Measurements from ENCODE around the gene TTC28.

TTC28 gene

GRCh38 chr22:28426346-28427132 is 253.1 kb downstream of the TTC28 start:
- Histone ChIP-seq H2AFZ (ENCODE audit: low read length) (no peak overlapping the region), H3K79me2 (ENCODE audit: insufficient read depth, low read length) (peaks cover 98% of the 10 kb centered on the region), H3F3A (ENCODE audit: low read depth) (no peaks in the 10 kb centered on the region), H3K4me2 (ENCODE audit: low read depth, low read length, poor library complexity, severe bottlenecking) (peak overlapping the region; percentile 11), H3K27me3 (ENCODE audit: insufficient read depth, low read length, poor library complexity, severe bottlenecking) (no peaks in the 10 kb centered on the region), H3K9me2 (replicated peaks; ENCODE audit: low read depth, low read length) (no peaks in the 10 kb centered on the region), H3K9me3 (ENCODE audit: insufficient read depth, low read depth, low read length) (no peaks in the 10 kb centered on the region), H3K9ac (ENCODE audit: low read depth, low read length, poor library complexity, severe bottlenecking) (no peak overlapping the region), H3K4me1 (ENCODE audit: insufficient read depth, low read length, poor library complexity, severe bottlenecking) (peaks cover 25% of the 10 kb centered on the region), H4K20me1 (ENCODE audit: insufficient read depth, low read length, poor library complexity, severe bottlenecking) (peaks cover 78% of the 10 kb centered on the region), H3K4me3 (ENCODE audit: low read length, poor library complexity, severe bottlenecking) (no peak overlapping the region), H3K36me3 (ENCODE audit: insufficient read depth, low read length) (no peaks in the 10 kb centered on the region)
- TF ChIP-seq CTCF (conservative IDR thresholded peaks at IDR 0.05; ENCODE audit: low read length) (no peak), EZH2phosphoT487 (IDR thresholded peaks at IDR 0.05; ENCODE audit: borderline replicate concordance) (no peak)

GRCh38 chr22:28425211-28425610 is 254.4 kb downstream of the TTC28 start:
- Histone ChIP-seq H3K4me2 (ENCODE audit: low read depth, low read length, poor library complexity, severe bottlenecking) (no peak overlapping the region), H2AFZ (ENCODE audit: low read length) (no peak overlapping the region), H3K9me3 (ENCODE audit: insufficient read depth, low read depth, low read length) (no peaks in the 10 kb centered on the region), H3K27me3 (ENCODE audit: insufficient read depth, low read length, poor library complexity, severe bottlenecking) (no peaks in the 10 kb centered on the region), H3K9ac (ENCODE audit: low read depth, low read length, poor library complexity, severe bottlenecking) (no peak overlapping the region), H3K4me1 (ENCODE audit: insufficient read depth, low read length, poor library complexity, severe bottlenecking) (peaks cover 18% of the 10 kb centered on the region), H3K9me2 (replicated peaks; ENCODE audit: low read depth, low read length) (no peaks in the 10 kb centered on the region), H3K79me2 (ENCODE audit: insufficient read depth, low read length) (peaks cover 98% of the 10 kb centered on the region), H3K4me3 (ENCODE audit: low read length, poor library complexity, severe bottlenecking) (no peak overlapping the region), H4K20me1 (ENCODE audit: insufficient read depth, low read length, poor library complexity, severe bottlenecking) (peaks cover 67% of the 10 kb centered on the region), H3F3A (ENCODE audit: low read depth) (no peaks in the 10 kb centered on the region), H3K36me3 (ENCODE audit: insufficient read depth, low read length) (no peaks in the 10 kb centered on the region)
- no peak for TF ChIP-seq EZH2phosphoT487 (IDR thresholded peaks at IDR 0.05; ENCODE audit: borderline replicate concordance)
- no peak for TF ChIP-seq CTCF (conservative IDR thresholded peaks at IDR 0.05; ENCODE audit: low read length)

GRCh38 chr22:28424427-28425080 is 255.1 kb downstream of the TTC28 start:
- H4K20me1 ChIP-seq (ENCODE audit: insufficient read depth, low read length, poor library complexity, severe bottlenecking): peaks cover 67% of the 10 kb centered on the region
- no peak overlapping the region for H3K4me3 ChIP-seq (ENCODE audit: low read length, poor library complexity, severe bottlenecking)
- H2AFZ ChIP-seq (ENCODE audit: low read length): no peak overlapping the region
- H3K9ac ChIP-seq (ENCODE audit: low read depth, low read length, poor library complexity, severe bottlenecking): no peak overlapping the region
- no peaks in the 10 kb centered on the region for H3K9me3 ChIP-seq (ENCODE audit: insufficient read depth, low read depth, low read length)
- no peak overlapping the region for H3K4me2 ChIP-seq (ENCODE audit: low read depth, low read length, poor library complexity, severe bottlenecking)
- no peak for TF ChIP-seq EZH2phosphoT487 (IDR thresholded peaks at IDR 0.05; ENCODE audit: borderline replicate concordance)
- no peak for TF ChIP-seq CTCF (conservative IDR thresholded peaks at IDR 0.05; ENCODE audit: low read length)
- H3K79me2 ChIP-seq (ENCODE audit: insufficient read depth, low read length): peaks cover 98% of the 10 kb centered on the region
- H3K27me3 ChIP-seq (ENCODE audit: insufficient read depth, low read length, poor library complexity, severe bottlenecking): no peaks in the 10 kb centered on the region
- H3K9me2 ChIP-seq (replicated peaks; ENCODE audit: low read depth, low read length): no peaks in the 10 kb centered on the region
- H3K36me3 ChIP-seq (ENCODE audit: insufficient read depth, low read length): no peaks in the 10 kb centered on the region
- H3K4me1 ChIP-seq (ENCODE audit: insufficient read depth, low read length, poor library complexity, severe bottlenecking): peaks cover 23% of the 10 kb centered on the region
- no peaks in the 10 kb centered on the region for H3F3A ChIP-seq (ENCODE audit: low read depth)

Data from Loucy (cell line).